Measurements from ENCODE around the gene RNF169. TPM values are rescaled to one million over a fixed set of nuclear protein-coding genes. Genes with fewer than 3 reads are reported as not detected.

The RNF169 gene
- total and polyA plus RNA-seq, 2 donors (not counting 1 experiment from before 2014, with no cell fraction given) = 12.3 to 32.2 TPM

DNA sequence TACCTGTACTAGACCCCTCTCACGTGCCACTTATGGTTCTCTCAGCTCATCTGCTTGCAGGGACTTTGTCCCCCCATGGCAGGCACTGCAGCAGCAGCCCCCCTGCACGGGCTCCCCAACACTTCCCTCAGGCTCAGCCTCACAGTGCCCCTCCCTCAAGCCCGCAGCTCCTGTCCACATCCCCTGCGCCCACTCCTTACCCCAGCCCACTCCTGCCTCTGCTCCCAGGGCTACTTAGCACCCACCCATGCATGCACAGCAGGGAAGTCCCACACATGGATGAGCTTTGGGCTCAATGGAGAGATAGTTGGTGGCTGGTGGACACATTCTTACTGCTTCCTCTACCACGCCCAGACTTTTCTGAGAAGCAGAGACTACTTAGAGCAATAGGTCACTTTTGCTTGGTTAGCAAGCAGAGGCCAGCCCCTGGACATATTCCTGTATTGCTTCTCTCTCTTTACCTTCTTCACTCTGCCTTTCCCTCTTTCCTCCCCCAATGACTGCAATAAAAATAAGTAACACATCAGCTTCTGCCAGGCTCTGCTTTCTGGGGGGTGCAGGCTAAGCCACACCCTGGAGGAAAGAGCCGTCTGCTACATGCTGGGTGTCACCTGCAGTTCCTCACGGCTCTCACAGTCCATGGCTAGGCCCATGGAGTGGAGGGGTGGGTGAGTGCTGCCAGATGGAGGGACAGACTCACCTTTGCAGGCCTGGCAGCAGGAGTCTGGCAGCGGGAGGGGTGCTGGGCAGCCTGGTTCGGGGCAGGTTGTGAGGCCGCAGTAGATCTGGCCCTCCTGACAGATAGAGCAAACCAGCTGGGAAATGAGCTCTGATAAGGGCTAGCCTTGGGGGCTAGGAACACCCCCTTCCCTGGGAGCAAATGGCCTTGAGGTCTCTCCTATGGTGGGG lies 40.8 kb upstream of the RNF169 start:
- Histone ChIP-seq H3K9ac (ENCODE audit: insufficient read depth, low read length) (no peak overlapping the region), H3K27me3 (ENCODE audit: control insufficient read depth, insufficient read depth, low read length) (no peaks in the 10 kb centered on the region), H4K20me1 (ENCODE audit: control insufficient read depth, extremely low read depth, insufficient read depth, low read length) (no peaks in the 10 kb centered on the region), H3K4me1 (ENCODE audit: control insufficient read depth, extremely low read depth, insufficient read depth, low read length) (no peaks in the 10 kb centered on the region), H3K9me3 (ENCODE audit: control insufficient read depth, insufficient read depth, low read depth, low read length) (no peaks in the 10 kb centered on the region), H3K4me2 (ENCODE audit: extremely low read depth, insufficient read depth, low read length) (no peak overlapping the region), H2AFZ (ENCODE audit: low read length) (no peak overlapping the region), H3K36me3 (ENCODE audit: control insufficient read depth, insufficient read depth, low read length) (no peaks in the 10 kb centered on the region), H3K4me3 (replicated peaks in 1 of 4; ENCODE audit: control extremely low read depth in 1 of 4, insufficient read depth in 1 of 4, low read depth in 3 of 4, low read length in 4 of 4) (no peak overlapping the region), H3K79me2 (ENCODE audit: control insufficient read depth, insufficient read depth, low read length) (no peaks in the 10 kb centered on the region), H3K27ac (ENCODE audit: insufficient read depth, low read length) (no peak overlapping the region)
- TF ChIP-seq EZH2 (IDR thresholded peaks at IDR 0.05; ENCODE audit: low read length, missing control alignments) = no peak
- TF ChIP-seq, protein P1, sequence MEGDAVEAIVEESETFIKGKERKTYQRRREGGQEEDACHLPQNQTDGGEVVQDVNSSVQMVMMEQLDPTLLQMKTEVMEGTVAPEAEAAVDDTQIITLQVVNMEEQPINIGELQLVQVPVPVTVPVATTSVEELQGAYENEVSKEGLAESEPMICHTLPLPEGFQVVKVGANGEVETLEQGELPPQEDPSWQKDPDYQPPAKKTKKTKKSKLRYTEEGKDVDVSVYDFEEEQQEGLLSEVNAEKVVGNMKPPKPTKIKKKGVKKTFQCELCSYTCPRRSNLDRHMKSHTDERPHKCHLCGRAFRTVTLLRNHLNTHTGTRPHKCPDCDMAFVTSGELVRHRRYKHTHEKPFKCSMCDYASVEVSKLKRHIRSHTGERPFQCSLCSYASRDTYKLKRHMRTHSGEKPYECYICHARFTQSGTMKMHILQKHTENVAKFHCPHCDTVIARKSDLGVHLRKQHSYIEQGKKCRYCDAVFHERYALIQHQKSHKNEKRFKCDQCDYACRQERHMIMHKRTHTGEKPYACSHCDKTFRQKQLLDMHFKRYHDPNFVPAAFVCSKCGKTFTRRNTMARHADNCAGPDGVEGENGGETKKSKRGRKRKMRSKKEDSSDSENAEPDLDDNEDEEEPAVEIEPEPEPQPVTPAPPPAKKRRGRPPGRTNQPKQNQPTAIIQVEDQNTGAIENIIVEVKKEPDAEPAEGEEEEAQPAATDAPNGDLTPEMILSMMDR (conservative IDR thresholded peaks at IDR 0.05 in 1 of 2, IDR thresholded peaks at IDR 0.05 in 1 of 2; ENCODE audit: low read depth in 1 of 2, low read length in 2 of 2) = no peak
- no peak for DNase-seq (ENCODE audit: low read depth in 2 of 2)

DNA sequence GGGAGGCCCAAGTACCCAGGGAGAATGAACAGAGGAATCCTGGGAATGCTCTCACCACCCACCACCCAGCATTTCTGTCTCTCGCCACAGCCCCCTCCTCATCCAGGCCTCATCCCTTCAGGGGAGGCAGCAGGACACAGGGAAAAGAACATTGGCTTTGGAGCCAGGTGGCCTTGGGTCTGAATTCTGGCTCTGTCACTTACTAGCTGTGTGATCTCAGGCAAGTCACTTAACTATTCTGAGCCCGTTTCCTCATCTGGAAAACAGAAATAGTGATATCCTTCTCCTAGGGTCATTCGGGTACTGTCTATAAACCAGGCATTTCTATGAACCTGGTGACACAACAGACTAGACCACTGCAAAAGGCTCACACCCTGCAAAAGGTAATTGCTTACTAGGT lies 39.5 kb upstream of the RNF169 start:
- Histone ChIP-seq H2AFZ (ENCODE audit: low read length) (no peak overlapping the region), H3K4me3 (replicated peaks in 1 of 4; ENCODE audit: control extremely low read depth in 1 of 4, insufficient read depth in 1 of 4, low read depth in 3 of 4, low read length in 4 of 4) (no peak overlapping the region), H3K9me3 (ENCODE audit: control insufficient read depth, insufficient read depth, low read depth, low read length) (no peaks in the 10 kb centered on the region), H4K20me1 (ENCODE audit: control insufficient read depth, extremely low read depth, insufficient read depth, low read length) (no peaks in the 10 kb centered on the region), H3K4me1 (ENCODE audit: control insufficient read depth, extremely low read depth, insufficient read depth, low read length) (no peaks in the 10 kb centered on the region), H3K27me3 (ENCODE audit: control insufficient read depth, insufficient read depth, low read length) (peaks cover 6% of the 10 kb centered on the region), H3K27ac (ENCODE audit: insufficient read depth, low read length) (no peak overlapping the region), H3K79me2 (ENCODE audit: control insufficient read depth, insufficient read depth, low read length) (no peaks in the 10 kb centered on the region), H3K9ac (ENCODE audit: insufficient read depth, low read length) (no peak overlapping the region), H3K4me2 (ENCODE audit: extremely low read depth, insufficient read depth, low read length) (no peak overlapping the region), H3K36me3 (ENCODE audit: control insufficient read depth, insufficient read depth, low read length) (no peaks in the 10 kb centered on the region)
- TF ChIP-seq EZH2 (IDR thresholded peaks at IDR 0.05; ENCODE audit: low read length, missing control alignments) = no peak
- TF ChIP-seq, protein P1 (conservative IDR thresholded peaks at IDR 0.05 in 1 of 2, IDR thresholded peaks at IDR 0.05 in 1 of 2; ENCODE audit: low read depth in 1 of 2, low read length in 2 of 2) = no peak
- no peak for DNase-seq (ENCODE audit: low read depth in 2 of 2)

DNA sequence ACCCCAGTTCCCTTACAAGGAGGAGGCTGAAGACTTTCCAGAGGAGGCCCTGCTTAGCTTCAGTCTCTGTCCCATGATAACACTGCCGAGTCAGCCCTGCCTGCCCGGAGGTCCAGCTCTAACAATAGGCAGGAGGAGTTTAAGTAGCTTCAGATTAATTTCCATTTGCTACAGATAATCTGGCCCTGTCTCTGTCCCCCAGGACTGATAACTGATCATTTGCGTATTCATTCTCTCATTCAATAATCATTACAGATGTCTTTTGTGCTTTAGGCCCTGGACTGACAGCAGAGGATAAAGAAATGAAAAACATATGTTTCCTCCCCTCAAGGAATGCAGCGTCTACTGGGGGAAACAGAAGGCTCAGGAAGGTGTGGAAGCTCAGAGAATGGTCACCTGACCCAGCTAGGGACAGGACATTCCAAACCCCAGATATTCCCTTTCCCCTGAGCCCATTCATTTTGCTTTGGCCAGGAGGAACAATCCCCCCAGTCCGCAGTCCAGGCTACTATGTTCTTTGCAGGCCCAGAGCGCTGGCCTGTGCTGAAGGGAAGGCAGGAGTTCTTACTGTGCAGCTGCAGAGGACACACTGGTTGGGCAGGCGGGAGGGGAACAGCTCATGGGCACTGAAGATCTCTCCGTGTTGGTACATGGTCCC lies 38.2 kb upstream of the RNF169 start:
- Histone ChIP-seq H4K20me1 (ENCODE audit: control insufficient read depth, extremely low read depth, insufficient read depth, low read length) (no peaks in the 10 kb centered on the region), H3K4me3 (replicated peaks in 1 of 4; ENCODE audit: control extremely low read depth in 1 of 4, insufficient read depth in 1 of 4, low read depth in 3 of 4, low read length in 4 of 4) (no peak overlapping the region), H3K27me3 (ENCODE audit: control insufficient read depth, insufficient read depth, low read length) (peaks cover 6% of the 10 kb centered on the region), H3K4me1 (ENCODE audit: control insufficient read depth, extremely low read depth, insufficient read depth, low read length) (no peaks in the 10 kb centered on the region), H3K9me3 (ENCODE audit: control insufficient read depth, insufficient read depth, low read depth, low read length) (no peaks in the 10 kb centered on the region), H2AFZ (ENCODE audit: low read length) (no peak overlapping the region), H3K36me3 (ENCODE audit: control insufficient read depth, insufficient read depth, low read length) (no peaks in the 10 kb centered on the region), H3K9ac (ENCODE audit: insufficient read depth, low read length) (no peak overlapping the region), H3K4me2 (ENCODE audit: extremely low read depth, insufficient read depth, low read length) (no peak overlapping the region), H3K27ac (ENCODE audit: insufficient read depth, low read length) (no peak overlapping the region), H3K79me2 (ENCODE audit: control insufficient read depth, insufficient read depth, low read length) (no peaks in the 10 kb centered on the region)
- peak in 1 of 2 donors; percentile 53 for DNase-seq (ENCODE audit: low read depth in 2 of 2)
- TF ChIP-seq, protein P1 (conservative IDR thresholded peaks at IDR 0.05 in 1 of 2, IDR thresholded peaks at IDR 0.05 in 1 of 2; ENCODE audit: low read depth in 1 of 2, low read length in 2 of 2) = no peak
- TF ChIP-seq EZH2 (IDR thresholded peaks at IDR 0.05; ENCODE audit: low read length, missing control alignments) = no peak
